ENCODE data around the gene IRF2BP2. TPM values are rescaled to one million over a fixed set of nuclear protein-coding genes. Genes with fewer than 3 reads are reported as not detected.

The IRF2BP2 gene
- total and polyA plus RNA-seq, 2 of the 13 experiments (the other 11 are each of a cell fraction or from before 2014, with no cell fraction given), result 140 to 147 TPM

DNA sequence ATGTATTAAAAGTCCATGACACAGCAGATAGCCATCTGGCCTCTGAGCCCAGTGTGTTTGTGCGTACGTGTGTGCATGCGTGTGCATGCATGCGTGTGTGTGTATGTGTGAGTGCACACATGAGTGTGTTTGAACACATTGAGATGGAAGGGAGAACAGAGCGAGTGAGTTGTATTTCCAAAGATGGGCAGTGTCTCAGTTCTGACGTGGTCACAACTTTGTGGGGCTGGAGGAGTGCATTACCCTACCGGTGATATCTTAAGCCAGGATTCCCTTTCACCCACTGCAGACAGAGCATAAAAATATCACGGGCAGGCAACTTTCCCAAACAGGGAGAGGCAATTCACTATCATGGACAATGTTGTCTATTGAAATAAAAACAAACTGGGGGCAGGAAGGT, 27.8 kb downstream of the IRF2BP2 start (continued):
- TF ChIP-seq, protein P1, sequence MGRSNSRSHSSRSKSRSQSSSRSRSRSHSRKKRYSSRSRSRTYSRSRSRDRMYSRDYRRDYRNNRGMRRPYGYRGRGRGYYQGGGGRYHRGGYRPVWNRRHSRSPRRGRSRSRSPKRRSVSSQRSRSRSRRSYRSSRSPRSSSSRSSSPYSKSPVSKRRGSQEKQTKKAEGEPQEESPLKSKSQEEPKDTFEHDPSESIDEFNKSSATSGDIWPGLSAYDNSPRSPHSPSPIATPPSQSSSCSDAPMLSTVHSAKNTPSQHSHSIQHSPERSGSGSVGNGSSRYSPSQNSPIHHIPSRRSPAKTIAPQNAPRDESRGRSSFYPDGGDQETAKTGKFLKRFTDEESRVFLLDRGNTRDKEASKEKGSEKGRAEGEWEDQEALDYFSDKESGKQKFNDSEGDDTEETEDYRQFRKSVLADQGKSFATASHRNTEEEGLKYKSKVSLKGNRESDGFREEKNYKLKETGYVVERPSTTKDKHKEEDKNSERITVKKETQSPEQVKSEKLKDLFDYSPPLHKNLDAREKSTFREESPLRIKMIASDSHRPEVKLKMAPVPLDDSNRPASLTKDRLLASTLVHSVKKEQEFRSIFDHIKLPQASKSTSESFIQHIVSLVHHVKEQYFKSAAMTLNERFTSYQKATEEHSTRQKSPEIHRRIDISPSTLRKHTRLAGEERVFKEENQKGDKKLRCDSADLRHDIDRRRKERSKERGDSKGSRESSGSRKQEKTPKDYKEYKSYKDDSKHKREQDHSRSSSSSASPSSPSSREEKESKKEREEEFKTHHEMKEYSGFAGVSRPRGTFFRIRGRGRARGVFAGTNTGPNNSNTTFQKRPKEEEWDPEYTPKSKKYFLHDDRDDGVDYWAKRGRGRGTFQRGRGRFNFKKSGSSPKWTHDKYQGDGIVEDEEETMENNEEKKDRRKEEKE (IDR thresholded peaks at IDR 0.05), result no peak

DNA sequence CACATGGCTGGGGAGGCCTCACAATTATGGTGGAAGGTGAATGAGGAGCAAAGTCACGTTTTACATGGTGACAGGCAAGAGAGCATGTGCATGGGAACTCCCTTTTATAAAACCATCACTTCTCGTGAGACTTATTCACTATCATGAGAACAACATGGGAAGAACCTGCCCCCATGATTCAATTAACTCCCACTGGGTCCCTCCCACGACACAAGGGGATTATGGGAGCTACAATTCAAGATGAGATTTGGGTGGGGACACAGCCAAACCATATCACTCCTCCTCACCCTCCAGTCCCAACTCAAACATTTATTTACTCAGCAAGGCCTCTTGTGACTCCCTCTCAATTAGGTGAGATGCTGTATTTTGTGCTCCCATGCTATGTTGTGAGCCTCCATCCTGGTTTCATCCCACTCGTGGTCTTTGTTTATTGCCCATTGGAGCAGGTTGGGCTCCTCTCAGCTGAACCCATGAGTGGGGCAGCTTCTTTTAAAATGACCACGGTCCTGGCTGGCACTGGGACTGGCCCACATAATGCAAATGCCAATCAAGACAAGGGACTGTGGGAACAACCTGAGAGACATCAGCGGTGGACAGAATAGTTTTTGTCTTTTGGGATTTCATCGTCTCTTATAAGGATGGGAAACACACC, 28.8 kb downstream of the IRF2BP2 start:
- H3K79me2 ChIP-seq (ENCODE audit: insufficient read depth, low read length), result no peaks in the 10 kb centered on the region
- no peak for TF ChIP-seq ZNF790 (CRISPR knock-in tag; IDR thresholded peaks at IDR 0.05; ENCODE audit: borderline replicate concordance)
- TF ChIP-seq DNMT3B (CRISPR knock-in tag; conservative IDR thresholded peaks at IDR 0.05), result no peak
- H3K4me3 ChIP-seq (replicated peaks in 1 of 3; ENCODE audit: insufficient read depth in 1 of 3, low read depth in 2 of 3, low read length in 3 of 3), result no peak overlapping the region
- intact Hi-C loops (cut with micrococcal nuclease; ENCODE audit: unreplicated experiment), result loop anchor here (2.0 kb wide), 1 partner anchor 16 kb away; no protein-coding TSS in a partner anchor
- DNase-seq (ENCODE audit: low spot score), result no peak
- H3K27ac ChIP-seq (ENCODE audit: extremely low read length, insufficient read depth, low read length), result no peak overlapping the region
- ChIA-PET POLR2A (no interaction called here), CTCF (ENCODE audit: low intra/inter-chr PET ratio, low total read pairs) (no interaction called here)
- no TSS peak for BruUV-seq (replicated peaks)
- H2AFZ ChIP-seq (ENCODE audit: low read length), result no peak overlapping the region
- H3K4me1 ChIP-seq (ENCODE audit: insufficient read depth, low read length), result peaks cover 23% of the 10 kb centered on the region
- no peaks in the 10 kb centered on the region for H4K20me1 ChIP-seq (ENCODE audit: insufficient read depth, low read length)
- in situ Hi-C loops (cut with HindIII; ENCODE audit: extremely low pct_ligation_motif_present, low pct_unique_long_range_greater_than_20kb), result no loop called here
- no peaks in the 10 kb centered on the region for H3K9me3 ChIP-seq (ENCODE audit: low read length)
- peaks cover 2 to 6% of the 10 kb centered on the region in 2 experiments; a peak in 2 of 5 replicates for H3K27me3 ChIP-seq (ENCODE audit: control insufficient read depth in 1 of 2, insufficient read depth in 2 of 2, low read length in 2 of 2)
- no peak overlapping the region for H3K4me2 ChIP-seq (ENCODE audit: low read depth, low read length)
- no peak for ATAC-seq
- no peak overlapping the region for H3K9ac ChIP-seq (ENCODE audit: insufficient read depth, low read depth, low read length)
- 42% methylated on average over 7 of the region's 7 CpGs for WGBS (ENCODE audit: low lambda C conversion rate)
- no peak for FAIRE-seq
- H3K36me3 ChIP-seq (replicated peaks in 1 of 2; ENCODE audit: control insufficient read depth in 1 of 2, insufficient read depth in 2 of 2, low read length in 2 of 2), result no peaks in the 10 kb centered on the region

Measured in HepG2 (cell line).